Hematopoietic multipotent progenitor cell treated with erythropoietin and hydrocortisone succinate and interleukin-3 and kit ligand, for 15 days (in vitro differentiated cells): ENCODE data around the gene PRDM16.

ENCODE experiments used
- DNase-seq: peaks from one replicate; pipeline ENCODE4 v3.0.0-alpha.2; 2015; ENCODE audit warnings: low spot score

PRDM16 gene

GRCh38 chr1:3464649-3465025 lies 395.6 kb downstream of the PRDM16 start:
- no peak for DNase-seq

GRCh38 chr1:3465091-3465934 lies 396.3 kb downstream of the PRDM16 start:
- DNase-seq, result no peak

GRCh38 chr1:3465935-3466321 lies 396.9 kb downstream of the PRDM16 start:
- DNase-seq, result no peak

GRCh38 chr1:3466366-3467075 lies 397.5 kb downstream of the PRDM16 start:
- no peak for DNase-seq

- no peak for DNase-seq
These were observed 398.4 kb downstream of the PRDM16 start for GRCh38 chr1:3467096-3468036.

GRCh38 chr1:3468236-3469103 lies 399.5 kb downstream of the PRDM16 start:
- DNase-seq, result no peak

- DNase-seq, result no peak
These were observed 400.3 kb downstream of the PRDM16 start for GRCh38 chr1:3469104-3469848.

- no peak for DNase-seq
These were observed 401.0 kb downstream of the PRDM16 start for GRCh38 chr1:3469849-3470649.

- DNase-seq, result no peak
These were observed 401.8 kb downstream of the PRDM16 start for GRCh38 chr1:3470650-3471355.

- DNase-seq, result no peak
These were observed 402.5 kb downstream of the PRDM16 start for GRCh38 chr1:3471356-3472087.

- no peak for DNase-seq
These were observed 403.3 kb downstream of the PRDM16 start for GRCh38 chr1:3472088-3472850.

- no peak for DNase-seq
These were observed 403.9 kb downstream of the PRDM16 start for GRCh38 chr1:3472906-3473305.

- no peak for DNase-seq
These were observed 404.4 kb downstream of the PRDM16 start for GRCh38 chr1:3473381-3473844.

GRCh38 chr1:3474016-3474415 lies 405.0 kb downstream of the PRDM16 start:
- no peak for DNase-seq

- DNase-seq, result no peak
These were observed 405.4 kb downstream of the PRDM16 start for GRCh38 chr1:3474421-3474820.

- DNase-seq, result no peak
These were observed 407.0 kb downstream of the PRDM16 start for GRCh38 chr1:3475839-3476573.

- no peak for DNase-seq
These were observed 407.7 kb downstream of the PRDM16 start for GRCh38 chr1:3476666-3477065.
